ENCODE data around the gene DMRT2.

- no peak for TF ChIP-seq POLR2A (IDR thresholded peaks at IDR 0.05; ENCODE audit: low read depth, low read length)
- TF ChIP-seq TAF1 (IDR thresholded peaks at IDR 0.05; ENCODE audit: low read depth, low read length), result no peak
- no peak for TF ChIP-seq POLR2AphosphoS5 (IDR thresholded peaks at IDR 0.05; ENCODE audit: low read depth, low read length)
- TF ChIP-seq SPI1 (IDR thresholded peaks at IDR 0.05; ENCODE audit: low read depth, low read length), result no peak
Measured at GRCh38 chr9:1018121-1018520, 32.0 kb upstream of the DMRT2 start.
